HL-60 (cell line): Measurements from ENCODE around the gene OR10A2.

Experiments
- DNase-seq, 2 experiments: peaks; one replicate each; pipeline ENCODE4 v3.0.0-alpha.2; 2010 to 2020; ENCODE audit warnings: low read depth in 1 of 2, low spot score in 1 of 2
- H3K27ac ChIP-seq: fragments of 250-450 bp; sonication (Bioruptor Pico); replicated peaks from 2 replicates; pipeline ENCODE4 v1.5.1; 2020; ENCODE audit warnings: mild to moderate bottlenecking, moderate library complexity
- H3K27me3 ChIP-seq: fragments of 250-450 bp; sonication (Bioruptor Pico); 2 replicates; pipeline ENCODE4 v1.5.1; 2021; ENCODE audit warnings: mild to moderate bottlenecking, moderate library complexity; ENCODE audit not compliant: insufficient read depth, poor library complexity, severe bottlenecking
- H3K4me3 ChIP-seq: replicated peaks from 2 replicates; pipeline ENCODE4 v1.5.1; 2011; ENCODE audit warnings: mild to moderate bottlenecking, control low read depth, low read length; ENCODE audit not compliant: insufficient read depth
- GABPA ChIP-seq: IDR thresholded peaks from 2 replicates; pipeline ENCODE4 v1.6.1; 2012; ENCODE audit warnings: low read depth
- POLR2AphosphoS5 ChIP-seq: IDR thresholded peaks from 2 replicates; pipeline ENCODE4 v1.6.1; 2012; ENCODE audit warnings: low read depth
- REST ChIP-seq: IDR thresholded peaks from 2 replicates; pipeline ENCODE4 v1.6.1; 2012; ENCODE audit warnings: low read depth; ENCODE audit not compliant: insufficient replicate concordance
- SPI1 ChIP-seq: IDR thresholded peaks from 2 replicates; pipeline ENCODE4 v1.6.1; 2012; ENCODE audit warnings: low read depth, mild to moderate bottlenecking, borderline replicate concordance
- TF ChIP-seq, protein P1 (sequence below): IDR thresholded peaks from one replicate; pipeline ENCODE4 v1.5.1; 2011; ENCODE audit warnings: low read length, control low read depth, inconsistent platforms; ENCODE audit not compliant: insufficient read depth

OR10A2 gene

DNA sequence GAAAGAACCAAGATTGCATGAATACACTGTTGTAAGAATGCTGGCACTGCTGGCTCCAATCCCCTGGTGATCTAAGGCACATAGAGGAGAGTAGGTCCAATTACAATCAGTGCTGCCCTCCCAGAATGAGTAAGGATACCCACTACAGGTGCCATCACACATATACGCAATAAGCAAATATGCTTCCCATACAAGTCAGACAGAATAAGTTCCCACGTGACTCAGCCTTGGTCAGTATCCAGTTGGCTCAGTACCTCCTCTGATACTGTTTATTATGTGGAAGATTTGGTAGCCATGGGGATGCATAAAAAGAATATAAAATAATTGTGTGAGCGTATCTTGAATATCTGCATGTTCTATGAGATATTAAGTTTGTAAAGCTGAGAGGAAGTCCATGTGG, 49.1 kb downstream of the OR10A2 start:
- Histone ChIP-seq H3K27ac (no peak overlapping the region), H3K4me3 (no peak overlapping the region), H3K27me3 (no peaks in the 10 kb centered on the region)
- TF ChIP-seq, protein P1, sequence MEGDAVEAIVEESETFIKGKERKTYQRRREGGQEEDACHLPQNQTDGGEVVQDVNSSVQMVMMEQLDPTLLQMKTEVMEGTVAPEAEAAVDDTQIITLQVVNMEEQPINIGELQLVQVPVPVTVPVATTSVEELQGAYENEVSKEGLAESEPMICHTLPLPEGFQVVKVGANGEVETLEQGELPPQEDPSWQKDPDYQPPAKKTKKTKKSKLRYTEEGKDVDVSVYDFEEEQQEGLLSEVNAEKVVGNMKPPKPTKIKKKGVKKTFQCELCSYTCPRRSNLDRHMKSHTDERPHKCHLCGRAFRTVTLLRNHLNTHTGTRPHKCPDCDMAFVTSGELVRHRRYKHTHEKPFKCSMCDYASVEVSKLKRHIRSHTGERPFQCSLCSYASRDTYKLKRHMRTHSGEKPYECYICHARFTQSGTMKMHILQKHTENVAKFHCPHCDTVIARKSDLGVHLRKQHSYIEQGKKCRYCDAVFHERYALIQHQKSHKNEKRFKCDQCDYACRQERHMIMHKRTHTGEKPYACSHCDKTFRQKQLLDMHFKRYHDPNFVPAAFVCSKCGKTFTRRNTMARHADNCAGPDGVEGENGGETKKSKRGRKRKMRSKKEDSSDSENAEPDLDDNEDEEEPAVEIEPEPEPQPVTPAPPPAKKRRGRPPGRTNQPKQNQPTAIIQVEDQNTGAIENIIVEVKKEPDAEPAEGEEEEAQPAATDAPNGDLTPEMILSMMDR = no peak
- TF ChIP-seq GABPA = no peak
- no peak for TF ChIP-seq SPI1
- no peak for TF ChIP-seq REST
- TF ChIP-seq POLR2AphosphoS5 = no peak
- DNase-seq = no peak

- TF ChIP-seq POLR2AphosphoS5 = no peak
- no peak for TF ChIP-seq GABPA
- TF ChIP-seq SPI1 = no peak
- TF ChIP-seq, protein P1 = no peak
- DNase-seq = no peak
- H3K4me3 ChIP-seq = no peak overlapping the region
- no peaks in the 10 kb centered on the region for H3K27me3 ChIP-seq
- H3K27ac ChIP-seq = no peak overlapping the region
These were observed 56.8 kb downstream of the OR10A2 start for GRCh38 chr11:6919698-6920097.

GRCh38 chr11:6920702-6921101, 57.8 kb downstream of the OR10A2 start, which contains the start of gene OR2D3:
Gene OR2D3, plus strand, starts transcription at chr11:6921002. Its CDS starts 0 bp downstream, at chr11:6921002.
- Histone ChIP-seq H3K27me3 (no peaks in the 10 kb centered on the region), H3K27ac (no peak within 1 kb of the TSS), H3K4me3 (no peak within 1 kb of the TSS)
- DNase-seq = no peak
- TF ChIP-seq, protein P1 = no peak
- TF ChIP-seq GABPA (no peak), SPI1 (no peak), REST (no peak), POLR2AphosphoS5 (no peak)
